A549 treated with GW870086 at 1 μM for 4 hours (cell line): ENCODE data around the gene AKR1E2. TPM values are rescaled to one million over a fixed set of nuclear protein-coding genes. Genes with fewer than 3 reads are reported as not detected.

Experiments
- total RNA-seq: library from RNA; stranded (reverse); fragments of 200-300 nt; extraction: Qiagen RNA extraction; gene quantifications from 5 replicates; pipeline ENCODE4 v1.2.3, GENCODE V29; 2022; ENCODE audit warnings: low read depth

AKR1E2 gene
- 5.6 to 7.2 TPM (median 6.6 TPM) in 5 replicates for total RNA-seq

DNA sequence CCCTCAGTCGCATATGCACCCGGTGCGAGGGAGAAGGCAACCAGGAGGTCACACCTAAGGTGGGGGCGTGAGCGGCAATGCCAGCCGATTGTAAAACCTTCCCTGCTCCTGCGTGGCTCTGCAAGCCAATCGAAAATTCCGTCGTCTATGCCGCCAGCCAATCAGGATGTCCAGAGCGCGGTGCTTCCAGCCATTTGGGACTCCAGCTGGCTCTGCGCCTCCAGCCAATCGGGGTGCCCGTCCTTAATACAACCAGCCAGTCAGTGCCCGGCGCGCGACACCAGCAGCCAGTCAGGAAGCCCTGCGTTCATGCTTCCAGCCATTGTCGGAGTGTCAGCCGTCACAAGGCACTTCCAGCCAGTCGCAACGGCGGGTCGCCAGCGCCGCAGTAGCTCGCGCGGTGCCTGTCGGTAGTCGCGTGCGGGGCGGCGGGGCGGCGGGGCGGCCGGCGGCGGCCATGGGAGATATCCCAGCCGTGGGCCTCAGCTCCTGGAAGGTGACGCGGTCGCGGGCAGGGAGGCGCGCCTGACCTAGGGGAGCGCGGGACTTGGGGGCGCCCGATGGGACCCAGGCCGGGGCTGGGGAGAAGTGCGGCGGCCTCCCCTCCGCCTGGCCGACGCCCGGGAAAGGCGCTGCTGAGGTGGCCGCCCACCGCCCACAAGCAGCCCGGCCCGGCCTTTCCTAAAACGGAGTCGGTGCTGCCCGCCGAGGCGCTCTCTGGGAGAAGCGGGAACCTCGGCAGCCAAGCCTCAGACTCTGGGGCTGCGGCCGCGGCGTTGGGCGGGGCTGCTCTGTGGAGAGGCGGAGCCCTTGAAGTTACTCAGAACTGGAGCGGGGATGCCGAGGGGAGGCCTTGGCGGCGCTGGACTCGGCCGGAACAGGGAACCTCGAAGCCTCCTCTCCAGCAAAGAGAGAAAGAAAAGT lies at the start of gene AKR1E2:
Gene AKR1E2 (plus strand): TSS at position 340 of the 924 bp plus-strand sequence. CDS start 118 bp downstream, at position 458.

Other genes starting within 250 kb of the AKR1E2 start
- 445 to 630 TPM (median 590 TPM) in 5 replicates for gene AKR1C1, start 137.2 kb downstream of the AKR1E2 start, total RNA-seq
- gene AKR1C2, start 177.7 kb downstream of the AKR1E2 start, total RNA-seq: 3,394 to 3,918 TPM (median 3,696 TPM) in 5 replicates